Naive thymus-derived CD4-positive, alpha-beta T cell (primary cell): ENCODE data around the gene SIDT1. TPM values are rescaled to one million over a fixed set of nuclear protein-coding genes. Genes with fewer than 3 reads are reported as not detected.

ENCODE experiments used
- ATAC-seq: fragments of 150-1000 bp; cut with Tn5 transposase; 2 replicates; pipeline ENCODE4 v1.10.0; 2021; ENCODE audit warnings: mild to moderate bottlenecking, moderate library complexity
- CTCF ChIA-PET: fragments of 350-600 bp; sonication (Branson Sonifier 250); formaldehyde crosslinking; loops from one replicate; lab custom pipeline; 2021; ENCODE audit warnings: antibody characterized with exemption; lab: Charles Lee
- POLR2A ChIA-PET: fragments of 350-600 bp; sonication (Branson Sonifier 250); formaldehyde crosslinking; loops from one replicate; lab custom pipeline; 2021; ENCODE audit warnings: antibody characterized with exemption, inconsistent platforms; lab: Charles Lee
- DNase-seq, 9 donors: peaks; one replicate each; pipeline versions ENCODE4 v3.0.0 to v3.0.0-alpha.2; 2020 to 2022; ENCODE audit warnings: mixed read lengths in 1 of 9
- H3K27ac ChIP-seq: one replicate; pipeline ENCODE4 v1.7.0; 2013; ENCODE audit warnings: mild to moderate bottlenecking, low read depth, low read length, moderate library complexity
- H3K27me3 ChIP-seq, 2 donors: one replicate each; pipeline ENCODE4 v1.7.0; 2013; ENCODE audit warnings: low read length in 2 of 2, mild to moderate bottlenecking in 2 of 2, moderate library complexity in 2 of 2; ENCODE audit not compliant: control insufficient read depth in 2 of 2, insufficient read depth in 2 of 2
- H3K36me3 ChIP-seq, 3 experiments: 1 replicate in 2 of 3; 2 replicates in 1 of 3; pipeline ENCODE4 v1.7.0; 2013; ENCODE audit warnings: low read length in 3 of 3, mild to moderate bottlenecking in 3 of 3, moderate library complexity in 1 of 3; ENCODE audit not compliant: insufficient read depth in 3 of 3, control insufficient read depth in 2 of 3
- H3K4me1 ChIP-seq, 2 donors: one replicate each; pipeline ENCODE4 v1.7.0; 2013; ENCODE audit warnings: low read length in 2 of 2, mild to moderate bottlenecking in 2 of 2, moderate library complexity in 1 of 2; ENCODE audit not compliant: control insufficient read depth in 2 of 2, insufficient read depth in 2 of 2
- H3K4me3 ChIP-seq: 2 replicates; pipeline ENCODE4 v1.7.0; 2013; ENCODE audit warnings: mild to moderate bottlenecking, low read length
- H3K9me3 ChIP-seq, 3 experiments: 1 replicate in 2 of 3; 2 replicates in 1 of 3; pipeline ENCODE4 v1.7.0; 2013; ENCODE audit warnings: low read length in 3 of 3; ENCODE audit not compliant: control insufficient read depth in 2 of 3
- H3K27ac Mint-ChIP-seq, 9 donors: one replicate each; pipeline ENCODE4 v1.8.0; 2020 to 2022; ENCODE audit warnings: mixed read lengths in 9 of 9, mild to moderate bottlenecking in 8 of 9, moderate library complexity in 5 of 9, inconsistent platforms in 2 of 9
- H3K27me3 Mint-ChIP-seq, 5 donors: one replicate each; pipeline ENCODE4 v1.8.0; 2021 to 2022; ENCODE audit warnings: mixed read lengths in 5 of 5, mild to moderate bottlenecking in 1 of 5
- H3K36me3 Mint-ChIP-seq, 5 donors: one replicate each; pipeline ENCODE4 v1.8.0; 2020 to 2022; ENCODE audit warnings: mixed read lengths in 5 of 5, mild to moderate bottlenecking in 3 of 5, inconsistent platforms in 1 of 5
- H3K4me1 Mint-ChIP-seq, 7 donors: one replicate each; pipeline ENCODE4 v1.8.0; 2020 to 2022; ENCODE audit warnings: mixed read lengths in 7 of 7, mild to moderate bottlenecking in 3 of 7, inconsistent platforms in 1 of 7
- H3K4me3 Mint-ChIP-seq, 10 donors: one replicate each; pipeline ENCODE4 v1.8.0; 2020 to 2022; ENCODE audit warnings: mild to moderate bottlenecking in 10 of 10, mixed read lengths in 10 of 10, moderate library complexity in 6 of 10, inconsistent platforms in 2 of 10
- H3K9me3 Mint-ChIP-seq, 11 donors: one replicate each; pipeline ENCODE4 v1.8.0; 2020 to 2022; ENCODE audit warnings: mixed read lengths in 11 of 11, mild to moderate bottlenecking in 4 of 11, inconsistent platforms in 1 of 11, moderate library complexity in 1 of 11
- intact Hi-C, 2 donors: fragments of 100-400 bp; cut with micrococcal nuclease; formaldehyde crosslinking; loops; one replicate each; pipeline ENCODE4 v1.15.1; 2023
- polyA plus RNA-seq, 2 donors: library from polyadenylated mRNA; unstranded; fragments of 300-500 nt; fragmentation: Illumina TruSeq; gene quantifications; one replicate each; pipeline ENCODE4 v1.2.3, GENCODE V29; 2021
- total RNA-seq, 6 experiments: library from RNA in 5 of 6; stranded (reverse) in 5 of 6; gene quantifications; 1 replicate in 5 of 6; 2 replicates in 1 of 6; pipeline ENCODE4 v1.2.3 and lab custom pipeline; 2021 to 2026

The SIDT1 gene
- total and polyA plus RNA-seq, 7 experiments from 2014 or later = 19.9 to 65.7 (median 58.5) TPM

DNA sequence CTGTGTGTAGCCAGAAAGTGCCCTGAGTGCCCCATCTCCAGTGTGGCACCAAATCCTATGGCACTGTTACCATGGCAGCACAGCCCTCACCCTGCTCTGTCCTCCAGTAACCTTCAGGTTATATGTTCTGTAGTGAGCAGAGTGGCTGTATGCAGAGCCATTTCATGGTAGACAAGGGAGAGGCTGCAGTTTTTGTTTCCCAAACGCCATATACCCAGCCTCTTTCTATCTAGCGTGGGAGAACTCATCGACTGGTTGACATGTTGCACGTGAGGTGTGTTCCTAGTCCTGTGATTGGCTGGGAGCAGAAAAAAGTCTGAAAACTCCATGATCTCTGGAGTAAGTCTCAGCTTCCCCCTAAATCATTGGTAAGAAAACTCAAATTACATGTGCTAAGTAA, 2.0 kb downstream of the SIDT1 start:
- Mint-ChIP-seq H3K4me1 (peaks cover 47 to 83% (median 69%) of the 10 kb centered on the region in 7 donors), H3K36me3 (peaks cover 9 to 27% (median 16%) of the 10 kb centered on the region in 5 donors), H3K27ac (peak overlapping the region; percentile 96 to 100 (median 98)), H3K27me3 (peaks cover 0 to 4% (median 0%) of the 10 kb centered on the region in 5 donors), H3K4me3 (peak overlapping the region; percentile 92 to 100 (median 98)), H3K9me3 (no peaks in the 10 kb centered on the region)
- peak in 7 of 9 donors; percentile 33 to 54 (median 42) for DNase-seq
- H3K27me3 ChIP-seq = no peaks in the 10 kb centered on the region
- CTCF ChIA-PET = interaction anchor here (0.7 to 1.9 kb wide), 3 partner anchors 18 to 1204 kb away, joined by 4 to 6 read pairs (median 4); no protein-coding TSS in a partner anchor
- POLR2A ChIA-PET = interaction anchor here (0.5 to 4.7 kb wide), 7 partner anchors 13 to 534 kb away, joined by 3 to 71 read pairs (median 4); partner anchors contain the start of genes ATP6V1A, NAA50 and SPICE1
- H3K4me3 ChIP-seq = peak overlapping the region; percentile 96
- H3K36me3 ChIP-seq = peaks cover 0 to 15% (median 0%) of the 10 kb centered on the region in 3 experiments
- intact Hi-C loops = loop anchor here (1.0 to 10.0 kb wide), 7 partner anchors 523 to 1610 kb away; partner anchors contain the start of genes CCDC191 (in 2 of the 2), QTRT2 (in 2 of the 2), SLC35A5 (in 2 of the 2) and ATG3 (in 1 of the 2)
- no peaks in the 10 kb centered on the region for H3K9me3 ChIP-seq
- peaks cover 28 to 48% of the 10 kb centered on the region in 2 donors for H3K4me1 ChIP-seq
- ATAC-seq = peak; percentile 21
- peak overlapping the region; percentile 95 for H3K27ac ChIP-seq

DNA sequence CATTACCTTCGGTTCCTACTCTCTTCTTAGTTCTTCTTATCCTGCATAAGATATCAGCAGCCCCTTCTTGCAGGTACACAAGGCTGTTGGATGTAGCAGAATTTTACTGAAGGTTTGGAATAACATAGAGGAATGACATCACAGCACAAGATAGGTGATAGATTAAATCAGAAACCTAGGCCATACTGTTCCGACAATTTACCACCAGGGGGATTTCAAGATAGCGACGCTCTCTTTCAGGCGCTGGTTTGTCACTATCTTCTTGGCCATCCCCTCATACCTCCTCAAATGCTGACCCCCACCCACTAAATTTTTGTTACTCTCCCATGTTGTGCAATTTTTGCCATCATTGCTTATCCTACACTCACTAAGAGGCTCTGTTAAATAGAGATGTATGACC, 3.5 kb downstream of the SIDT1 start:
- Histone ChIP-seq H3K36me3 (peaks cover 0 to 20% (median 0%) of the 10 kb centered on the region in 3 experiments), H3K27me3 (no peaks in the 10 kb centered on the region), H3K27ac (no peak overlapping the region), H3K9me3 (no peaks in the 10 kb centered on the region), H3K4me3 (no peak overlapping the region), H3K4me1 (peaks cover 28 to 42% of the 10 kb centered on the region in 2 donors)
- ChIA-PET CTCF (interaction anchor here (1.0 to 1.2 kb wide), 2 partner anchors 20 to 42 kb away, joined by 4 read pairs; no protein-coding TSS in a partner anchor), POLR2A (interaction anchor here (1.0 to 4.7 kb wide), 2 partner anchors 11 to 22 kb away, joined by 3 to 71 read pairs; partner anchors contain the start of gene SPICE1)
- DNase-seq = no peak
- Mint-ChIP-seq H3K36me3 (peaks cover 13 to 42% (median 22%) of the 10 kb centered on the region in 5 donors), H3K27me3 (no peaks in the 10 kb centered on the region), H3K9me3 (no peaks in the 10 kb centered on the region), H3K27ac (peak overlapping the region in 6 of 9 donors; percentile 12 to 86 (median 42)), H3K4me1 (peaks cover 47 to 77% (median 69%) of the 10 kb centered on the region in 7 donors), H3K4me3 (peak overlapping the region; percentile 17 to 100 (median 62))
- intact Hi-C loops = loop anchor here (1.0 to 10.0 kb wide), 5 partner anchors 9 to 1609 kb away; partner anchors contain the start of gene ZBTB20 (in 1 of the 2)
- no peak for ATAC-seq

DNA sequence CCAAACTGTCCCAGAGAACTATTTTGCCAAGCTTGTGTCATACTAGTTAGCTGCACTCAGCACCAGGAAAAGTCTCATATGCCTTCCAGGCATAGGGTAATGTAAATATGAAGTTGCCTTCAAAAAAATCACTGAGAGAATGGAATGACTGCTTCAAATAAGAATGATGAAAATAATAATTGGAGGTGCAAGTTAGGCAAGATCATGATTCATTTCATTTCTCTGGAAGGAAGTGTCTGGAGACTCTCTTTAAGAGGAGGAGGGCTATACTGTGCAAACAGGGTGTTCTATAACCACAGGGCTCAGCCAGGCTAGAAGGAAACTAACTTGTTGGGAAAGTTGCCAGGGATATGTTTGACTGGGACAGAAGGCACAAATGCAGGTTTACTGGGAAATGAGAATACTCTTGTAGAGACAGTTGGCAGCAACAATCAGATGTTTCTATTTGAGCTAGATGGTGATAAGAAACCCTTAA, 4.3 kb downstream of the SIDT1 start:
- peak overlapping the region in 8 of 10 donors; percentile 1 to 100 (median 62) for H3K4me3 Mint-ChIP-seq
- no peaks in the 10 kb centered on the region for H3K9me3 ChIP-seq
- POLR2A ChIA-PET = interaction anchor here (1.0 to 4.7 kb wide), 2 partner anchors 10 to 23 kb away, joined by 3 to 71 read pairs; partner anchors contain the start of gene SPICE1
- H3K27me3 Mint-ChIP-seq = no peaks in the 10 kb centered on the region
- H3K27ac Mint-ChIP-seq = peak overlapping the region in 6 of 9 donors; percentile 15 to 86 (median 53)
- peaks cover 40 to 69% (median 62%) of the 10 kb centered on the region in 7 donors for H3K4me1 Mint-ChIP-seq
- ATAC-seq = no peak
- H3K36me3 Mint-ChIP-seq = peaks cover 19 to 50% (median 23%) of the 10 kb centered on the region in 5 donors
- peaks cover 0 to 6% (median 0%) of the 10 kb centered on the region in 11 donors for H3K9me3 Mint-ChIP-seq
- H3K27me3 ChIP-seq = no peaks in the 10 kb centered on the region
- DNase-seq = no peak
- H3K36me3 ChIP-seq = peaks cover 0 to 20% (median 0%) of the 10 kb centered on the region in 3 experiments
- peaks cover 28 to 35% of the 10 kb centered on the region in 2 donors for H3K4me1 ChIP-seq
- H3K27ac ChIP-seq = no peak overlapping the region
- CTCF ChIA-PET = interaction anchor here (1.0 to 1.2 kb wide), 3 partner anchors 19 to 41 kb away, joined by 4 read pairs; no protein-coding TSS in a partner anchor
- intact Hi-C loops = loop anchor here (1.0 to 10.0 kb wide), 5 partner anchors 9 to 1608 kb away; partner anchors contain the start of gene ZBTB20 (in 1 of the 2)
- H3K4me3 ChIP-seq = no peak overlapping the region

DNA sequence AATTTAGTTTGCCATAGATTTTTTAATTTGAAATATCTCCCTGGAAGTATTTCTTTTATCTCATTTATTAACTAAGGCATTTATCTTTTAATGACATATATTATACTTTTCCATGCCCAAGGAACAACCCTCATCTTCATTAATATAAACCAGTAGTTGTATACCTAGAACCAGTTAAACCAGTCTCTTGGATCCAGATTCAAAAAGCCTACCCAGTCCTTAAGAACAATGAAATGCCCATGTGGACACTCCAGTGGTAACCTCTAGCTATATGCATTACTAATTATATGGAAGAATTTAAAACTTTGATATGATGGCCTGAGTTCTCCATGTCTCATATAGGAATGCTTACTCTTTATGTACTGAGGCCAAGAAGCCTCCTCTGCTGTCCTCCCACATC, 4.8 kb downstream of the SIDT1 start:
- no peak overlapping the region for H3K4me3 ChIP-seq
- H3K27ac Mint-ChIP-seq = peak overlapping the region in 2 of 9 donors; percentile 12 to 61
- no peaks in the 10 kb centered on the region for H3K27me3 Mint-ChIP-seq
- intact Hi-C loops = loop anchor here (10.0 kb wide), 4 partner anchors 678 to 1608 kb away; partner anchors contain the start of gene ZBTB20 (in 1 of the 2)
- peaks cover 0 to 23% (median 0%) of the 10 kb centered on the region in 3 experiments for H3K36me3 ChIP-seq
- peaks cover 0 to 11% (median 0%) of the 10 kb centered on the region in 11 donors for H3K9me3 Mint-ChIP-seq
- no peak for ATAC-seq
- ChIA-PET POLR2A (interaction anchor here (2.0 to 4.7 kb wide), 2 partner anchors 16 to 23 kb away, joined by 6 to 71 read pairs; partner anchors contain the start of gene SPICE1), CTCF (interaction anchor here (1.0 to 1.2 kb wide), 3 partner anchors 19 to 42 kb away, joined by 4 read pairs; no protein-coding TSS in a partner anchor)
- peak overlapping the region in 5 of 10 donors; percentile 33 to 100 (median 54) for H3K4me3 Mint-ChIP-seq
- H3K9me3 ChIP-seq = no peaks in the 10 kb centered on the region
- peaks cover 36 to 64% (median 57%) of the 10 kb centered on the region in 7 donors for H3K4me1 Mint-ChIP-seq
- H3K27ac ChIP-seq = no peak overlapping the region
- no peak for DNase-seq
- H3K36me3 Mint-ChIP-seq = peaks cover 19 to 50% (median 25%) of the 10 kb centered on the region in 5 donors
- peaks cover 28 to 32% of the 10 kb centered on the region in 2 donors for H3K4me1 ChIP-seq
- no peaks in the 10 kb centered on the region for H3K27me3 ChIP-seq

DNA sequence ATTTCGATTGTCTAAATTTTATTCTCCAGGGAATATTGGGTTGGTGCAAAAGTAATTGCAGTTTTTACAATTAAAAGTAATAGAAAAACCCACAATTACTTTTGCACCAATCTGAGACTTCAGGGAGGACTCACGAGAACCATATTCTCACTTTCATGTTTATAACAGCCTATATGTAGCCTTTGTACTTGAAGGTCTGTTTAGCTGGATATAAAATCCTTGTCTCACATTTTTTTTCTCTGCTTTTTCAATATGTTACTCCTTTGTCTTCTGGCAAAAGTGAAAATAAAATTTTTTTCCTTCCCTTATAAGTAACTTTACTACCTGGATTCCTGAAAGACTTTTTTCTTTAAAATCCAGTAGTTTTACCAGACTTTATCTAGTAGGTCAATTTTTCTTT, 9.2 kb downstream of the SIDT1 start:
- H3K9me3 Mint-ChIP-seq = peaks cover 0 to 15% (median 0%) of the 10 kb centered on the region in 11 donors
- H3K9me3 ChIP-seq = no peaks in the 10 kb centered on the region
- H3K27me3 ChIP-seq = no peaks in the 10 kb centered on the region
- no peak overlapping the region for H3K27ac Mint-ChIP-seq
- H3K4me1 ChIP-seq = peaks cover 4 to 11% of the 10 kb centered on the region in 2 donors
- ATAC-seq = no peak
- no peak overlapping the region for H3K27ac ChIP-seq
- no peak for DNase-seq
- H3K4me3 ChIP-seq = no peak overlapping the region
- peaks cover 0 to 18% (median 0%) of the 10 kb centered on the region in 3 experiments for H3K36me3 ChIP-seq
- POLR2A ChIA-PET = interaction anchor here (1.4 kb wide), 1 partner anchor 26 kb away, joined by 3 read pairs; the partner anchor contains the start of gene SPICE1
- no peak overlapping the region for H3K4me3 Mint-ChIP-seq
- CTCF ChIA-PET = no interaction called here
- peaks cover 12 to 71% (median 39%) of the 10 kb centered on the region in 5 donors for H3K36me3 Mint-ChIP-seq
- peaks cover 22 to 66% (median 60%) of the 10 kb centered on the region in 7 donors for H3K4me1 Mint-ChIP-seq
- no peaks in the 10 kb centered on the region for H3K27me3 Mint-ChIP-seq
- intact Hi-C loops = no loop called here

DNA sequence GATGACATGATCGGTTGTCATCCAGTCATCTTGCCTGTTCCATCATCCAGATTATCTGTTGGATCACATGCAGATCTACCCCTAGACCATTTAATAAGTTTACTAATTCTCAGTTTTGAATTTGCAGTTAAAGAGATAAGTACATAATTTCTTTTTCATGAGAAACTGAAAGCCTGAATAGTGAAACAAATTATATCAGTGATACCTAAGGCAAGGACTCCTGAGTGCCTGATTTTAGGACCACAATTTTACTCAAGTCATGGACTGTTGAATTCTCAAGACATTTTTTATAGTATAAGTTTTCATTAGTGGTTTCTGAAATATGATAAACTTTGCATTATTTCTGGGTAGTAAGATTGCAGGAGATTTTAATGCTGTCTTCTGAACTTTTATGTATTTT, 13.2 kb downstream of the SIDT1 start:
- peak overlapping the region in 3 of 10 donors; percentile 2 to 35 (median 10) for H3K4me3 Mint-ChIP-seq
- H3K36me3 Mint-ChIP-seq = peaks cover 0 to 58% (median 47%) of the 10 kb centered on the region in 5 donors
- Histone ChIP-seq H3K36me3 (peaks cover 0 to 10% (median 0%) of the 10 kb centered on the region in 3 experiments), H3K9me3 (no peaks in the 10 kb centered on the region), H3K4me3 (no peak overlapping the region), H3K27me3 (no peaks in the 10 kb centered on the region), H3K27ac (no peak overlapping the region), H3K4me1 (no peaks in the 10 kb centered on the region)
- intact Hi-C loops = loop anchor here in 1 of 2 donors (1.0 to 5.0 kb wide), 2 partner anchors 9 to 33 kb away; no protein-coding TSS in a partner anchor
- H3K27ac Mint-ChIP-seq = peak overlapping the region in 4 of 9 donors; percentile 4 to 36 (median 9)
- ATAC-seq = no peak
- DNase-seq = no peak
- ChIA-PET CTCF (no interaction called here), POLR2A (no interaction called here)
- no peaks in the 10 kb centered on the region for H3K27me3 Mint-ChIP-seq
- peaks cover 0 to 15% (median 0%) of the 10 kb centered on the region in 11 donors for H3K9me3 Mint-ChIP-seq
- peaks cover 20 to 73% (median 63%) of the 10 kb centered on the region in 7 donors for H3K4me1 Mint-ChIP-seq
